Hepatocyte (in vitro differentiated cells): ENCODE results near the gene PHGDH. TPM values are rescaled to one million over a fixed set of nuclear protein-coding genes. Genes with fewer than 3 reads are reported as not detected.

ENCODE experiments used
- DNase-seq: peaks from one replicate; pipeline ENCODE4 v3.0.0-alpha.2; 2016; ENCODE audit warnings: low spot score
- H2AFZ ChIP-seq: fragments of 200-600 bp; sonication (generic); 2 replicates; pipeline ENCODE4 v1.6.0; 2016; ENCODE audit warnings: antibody characterized with exemption, mild to moderate bottlenecking
- H3K27ac ChIP-seq: fragments of 200-600 bp; sonication (generic); 2 replicates; pipeline ENCODE4 v1.5.1; 2016; ENCODE audit warnings: mild to moderate bottlenecking
- H3K27me3 ChIP-seq: fragments of 200-600 bp; sonication (generic); 2 replicates; pipeline ENCODE4 v1.6.1; 2016
- H3K36me3 ChIP-seq: fragments of 200-600 bp; sonication (generic); replicated peaks from 2 replicates; pipeline ENCODE4 v1.5.1; 2016; ENCODE audit warnings: low read depth; ENCODE audit not compliant: insufficient read depth
- H3K4me1 ChIP-seq: fragments of 200-600 bp; sonication (generic); 2 replicates; pipeline ENCODE4 v1.5.1; 2016; ENCODE audit warnings: mild to moderate bottlenecking, moderate library complexity; ENCODE audit not compliant: insufficient read depth
- H3K4me2 ChIP-seq: fragments of 200-600 bp; sonication (generic); 2 replicates; pipeline ENCODE4 v1.6.0; 2016
- H3K4me3 ChIP-seq: fragments of 200-600 bp; sonication (generic); 2 replicates; pipeline ENCODE4 v1.5.1; 2016; ENCODE audit warnings: mild to moderate bottlenecking
- H3K79me2 ChIP-seq: fragments of 200-600 bp; sonication (generic); 2 replicates; pipeline ENCODE4 v1.6.0; 2017; ENCODE audit warnings: mild to moderate bottlenecking
- H3K9me2 ChIP-seq: fragments of 200-600 bp; sonication (generic); replicated peaks from 2 replicates; pipeline ENCODE4 v1.6.0; 2017; ENCODE audit warnings: mild to moderate bottlenecking; ENCODE audit not compliant: insufficient read depth
- H3K9me3 ChIP-seq: fragments of 200-600 bp; sonication (generic); 2 replicates; pipeline ENCODE4 v1.5.1; 2016; ENCODE audit warnings: low read depth, mild to moderate bottlenecking
- H4K20me1 ChIP-seq: fragments of 200-600 bp; sonication (generic); 2 replicates; pipeline ENCODE4 v1.6.0; 2016; ENCODE audit warnings: mild to moderate bottlenecking; ENCODE audit not compliant: insufficient read depth, poor library complexity, severe bottlenecking
- EZH2 ChIP-seq: fragments of 200-600 bp; sonication (generic); IDR thresholded peaks from 2 replicates; pipeline ENCODE4 v1.6.1; 2016; ENCODE audit warnings: antibody characterized with exemption, mild to moderate bottlenecking, borderline replicate concordance
- EZH2phosphoT487 ChIP-seq: fragments of 200-600 bp; sonication (generic); IDR thresholded peaks from one replicate; pipeline ENCODE4 v1.6.1; 2018; ENCODE audit warnings: antibody characterized with exemption, mild to moderate bottlenecking, low read depth, moderate library complexity; ENCODE audit not compliant: unreplicated experiment, severe bottlenecking
- WGBS: methylation state at CpG from one replicate; pipeline ENCODE4 v1.1.6; 2016; ENCODE audit warnings: low lambda C conversion rate; ENCODE audit errors: missing lambda C conversion rate; 5-methylcytosine and 5-hydroxymethylcytosine counted together
- polyA plus RNA-seq: library from polyadenylated mRNA; unstranded; fragments of >200 nt; fragmentation: Nextera tagmentation; extraction: Ambion mirVana; gene quantifications from 2 replicates; pipeline ENCODE4 v1.2.1, GENCODE V29; 2016
- total RNA-seq: library from RNA; depleted of rRNA; stranded (reverse); fragments of >200 nt; gene quantifications from 2 replicates; pipeline ENCODE4 v1.2.3, GENCODE V29; 2014
- TF ChIP-seq, protein P1 (sequence below): fragments of 200-600 bp; sonication (generic); IDR thresholded peaks from 2 replicates; pipeline ENCODE4 v1.5.1; 2016; ENCODE audit warnings: antibody characterized with exemption, mild to moderate bottlenecking; ENCODE audit not compliant: poor library complexity

PHGDH gene
- total and polyA plus RNA-seq, 2 experiments from 2014 or later: 138 to 167 TPM

DNA sequence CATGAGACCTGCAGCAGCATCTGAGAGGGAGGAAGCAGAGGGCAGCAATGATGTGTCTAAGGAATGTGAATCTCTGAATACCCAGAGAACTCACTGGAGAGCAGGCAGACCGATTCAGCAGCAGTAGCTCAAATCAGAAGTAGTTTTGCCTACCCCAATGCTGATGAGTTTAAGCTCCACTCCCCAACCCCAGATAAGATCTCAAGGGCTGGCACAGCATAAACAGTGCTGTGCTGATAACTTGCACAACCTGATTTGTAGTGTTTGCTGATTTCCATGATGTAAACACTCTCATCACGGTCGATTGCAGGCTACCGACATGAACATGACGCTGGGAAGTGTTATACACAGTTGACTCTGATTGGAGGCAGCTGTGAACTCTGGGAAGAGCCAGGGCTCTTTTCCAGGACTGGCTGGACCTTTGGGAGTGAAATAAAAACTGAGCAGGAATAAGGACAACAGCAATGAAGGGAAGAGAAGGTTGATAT, 68.2 kb downstream of the PHGDH start:
- Histone ChIP-seq H2AFZ (peak overlapping the region; percentile 3), H3K79me2 (no peaks in the 10 kb centered on the region), H3K9me2 (no peaks in the 10 kb centered on the region), H3K4me1 (peaks cover 50% of the 10 kb centered on the region), H3K4me3 (no peak overlapping the region), H3K4me2 (peak overlapping the region; percentile 64), H4K20me1 (no peaks in the 10 kb centered on the region), H3K36me3 (no peaks in the 10 kb centered on the region), H3K27ac (peak overlapping the region; percentile 86), H3K9me3 (no peaks in the 10 kb centered on the region), H3K27me3 (no peaks in the 10 kb centered on the region)
- 5% methylated on average over 5 of the region's 5 CpGs for WGBS
- TF ChIP-seq, protein P1, sequence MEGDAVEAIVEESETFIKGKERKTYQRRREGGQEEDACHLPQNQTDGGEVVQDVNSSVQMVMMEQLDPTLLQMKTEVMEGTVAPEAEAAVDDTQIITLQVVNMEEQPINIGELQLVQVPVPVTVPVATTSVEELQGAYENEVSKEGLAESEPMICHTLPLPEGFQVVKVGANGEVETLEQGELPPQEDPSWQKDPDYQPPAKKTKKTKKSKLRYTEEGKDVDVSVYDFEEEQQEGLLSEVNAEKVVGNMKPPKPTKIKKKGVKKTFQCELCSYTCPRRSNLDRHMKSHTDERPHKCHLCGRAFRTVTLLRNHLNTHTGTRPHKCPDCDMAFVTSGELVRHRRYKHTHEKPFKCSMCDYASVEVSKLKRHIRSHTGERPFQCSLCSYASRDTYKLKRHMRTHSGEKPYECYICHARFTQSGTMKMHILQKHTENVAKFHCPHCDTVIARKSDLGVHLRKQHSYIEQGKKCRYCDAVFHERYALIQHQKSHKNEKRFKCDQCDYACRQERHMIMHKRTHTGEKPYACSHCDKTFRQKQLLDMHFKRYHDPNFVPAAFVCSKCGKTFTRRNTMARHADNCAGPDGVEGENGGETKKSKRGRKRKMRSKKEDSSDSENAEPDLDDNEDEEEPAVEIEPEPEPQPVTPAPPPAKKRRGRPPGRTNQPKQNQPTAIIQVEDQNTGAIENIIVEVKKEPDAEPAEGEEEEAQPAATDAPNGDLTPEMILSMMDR: no peak
- no peak for TF ChIP-seq EZH2
- TF ChIP-seq EZH2phosphoT487: no peak
- peak; percentile 64 for DNase-seq

DNA sequence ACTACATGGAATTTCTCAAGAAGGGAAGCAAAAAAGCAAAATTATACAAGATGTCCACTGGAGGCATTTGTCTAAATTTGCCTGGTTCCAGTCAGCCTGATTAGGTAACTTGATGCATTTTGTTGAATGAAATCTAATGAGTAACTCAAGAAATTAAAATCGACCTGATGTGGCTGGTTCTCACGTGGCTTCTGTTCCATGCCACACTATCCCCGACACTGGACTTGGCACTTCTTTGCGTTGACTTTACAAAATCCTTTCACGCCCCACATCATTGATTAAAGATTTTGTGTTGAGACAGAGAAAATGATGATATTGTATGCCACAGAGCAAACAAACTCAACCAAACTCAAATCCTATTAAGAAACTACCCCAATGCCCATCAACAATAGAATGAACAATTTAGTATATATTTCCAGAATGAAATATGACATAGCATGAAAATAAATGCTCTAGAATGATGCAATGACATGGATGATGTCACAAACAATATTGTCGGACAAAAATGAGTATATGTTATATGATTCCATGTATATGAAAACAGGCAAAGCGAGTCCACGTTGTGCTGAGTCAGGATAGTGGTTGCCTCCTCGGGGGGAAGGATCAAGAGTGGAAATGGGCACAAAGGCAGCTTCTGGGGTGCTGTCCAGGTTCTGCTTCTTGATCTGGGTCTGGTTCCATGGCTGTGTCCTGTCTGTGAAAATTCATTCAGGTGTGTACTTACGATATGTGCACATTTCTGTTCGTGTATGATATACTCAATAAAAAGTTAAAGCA, 69.9 kb downstream of the PHGDH start:
- no peak overlapping the region for H3K4me3 ChIP-seq
- no peaks in the 10 kb centered on the region for H4K20me1 ChIP-seq
- H3K27ac ChIP-seq: no peak overlapping the region
- no peak overlapping the region for H2AFZ ChIP-seq
- H3K27me3 ChIP-seq: no peaks in the 10 kb centered on the region
- no peak for TF ChIP-seq EZH2phosphoT487
- H3K9me3 ChIP-seq: no peaks in the 10 kb centered on the region
- H3K4me1 ChIP-seq: peaks cover 43% of the 10 kb centered on the region
- no peak for DNase-seq
- H3K4me2 ChIP-seq: no peak overlapping the region
- H3K9me2 ChIP-seq: no peaks in the 10 kb centered on the region
- H3K79me2 ChIP-seq: no peaks in the 10 kb centered on the region
- WGBS: 97% methylated on average over 11 of the region's 11 CpGs
- no peaks in the 10 kb centered on the region for H3K36me3 ChIP-seq

DNA sequence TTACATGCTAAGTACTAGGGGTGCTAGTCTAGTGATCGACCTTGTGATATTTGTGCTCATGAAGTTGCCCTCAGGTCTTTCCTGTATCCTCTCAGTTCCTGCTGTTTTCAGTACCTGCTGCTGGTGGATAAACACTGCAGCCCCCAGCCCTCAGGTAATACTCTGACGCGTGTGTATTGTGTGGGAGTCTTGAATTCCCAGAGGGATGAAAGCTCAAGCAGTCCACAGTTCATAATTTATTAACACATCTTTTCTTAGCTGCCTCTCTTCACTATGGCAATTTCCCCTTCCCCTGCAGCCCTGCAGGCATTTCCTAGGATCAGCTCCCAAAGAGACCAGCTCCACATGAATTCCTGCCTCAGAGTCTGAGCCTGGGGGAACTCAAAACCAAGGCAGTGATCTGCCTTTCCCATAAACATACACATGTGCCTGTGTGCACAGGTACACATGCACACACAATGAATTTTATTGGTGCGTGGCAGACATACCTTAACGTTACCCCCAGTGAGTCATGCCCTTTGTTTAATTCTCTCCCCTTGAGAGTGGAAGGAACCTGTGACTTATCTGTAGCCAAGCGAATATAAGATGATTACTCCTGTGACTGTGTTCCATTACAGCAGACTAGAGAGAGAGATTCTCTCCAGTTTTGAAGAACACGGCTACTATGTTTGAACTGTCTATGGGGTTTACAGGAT, 71.0 kb downstream of the PHGDH start:
- 48% methylated on average over 7 of the region's 7 CpGs for WGBS
- Histone ChIP-seq H4K20me1 (no peaks in the 10 kb centered on the region), H3K27ac (peak overlapping the region; percentile 85), H3K9me2 (no peaks in the 10 kb centered on the region), H3K27me3 (no peaks in the 10 kb centered on the region), H3K4me2 (peak overlapping the region; percentile 0), H3K4me1 (peaks cover 51% of the 10 kb centered on the region), H3K36me3 (no peaks in the 10 kb centered on the region), H3K9me3 (no peaks in the 10 kb centered on the region), H3K4me3 (no peak overlapping the region), H3K79me2 (no peaks in the 10 kb centered on the region), H2AFZ (no peak overlapping the region)
- DNase-seq: no peak
- TF ChIP-seq EZH2phosphoT487 (no peak), EZH2 (no peak)
- TF ChIP-seq, protein P1: no peak
